ENCODE results near the gene ANKS3.

ANKS3 gene

GRCh38 chr16:4692460-4693295 lies 41.4 kb downstream of the ANKS3 start:
- Mint-ChIP-seq H3K9me3 (no peaks in the 10 kb centered on the region), H3K4me1 (peaks cover 22 to 41% of the 10 kb centered on the region in 2 donors), H3K36me3 (peaks cover 26 to 31% of the 10 kb centered on the region in 2 donors), H3K27ac (peak overlapping the region; percentile 94), H3K27me3 (no peaks in the 10 kb centered on the region), H3K4me3 (peak overlapping the region; percentile 87 to 90)
- ATAC-seq (replicated peaks) (peak; percentile 15 to 19), DNase-seq (no peak)

GRCh38 chr16:4691666-4692412 lies 42.2 kb downstream of the ANKS3 start:
- ATAC-seq (replicated peaks) (no peak), DNase-seq (no peak)
- Mint-ChIP-seq H3K36me3 (peaks cover 25 to 35% of the 10 kb centered on the region in 2 donors), H3K9me3 (no peaks in the 10 kb centered on the region), H3K4me1 (peaks cover 22 to 41% of the 10 kb centered on the region in 2 donors), H3K27ac (peak overlapping the region; percentile 94), H3K4me3 (peak overlapping the region; percentile 87 to 90), H3K27me3 (no peaks in the 10 kb centered on the region)

GRCh38 chr16:4690946-4691665 lies 43.0 kb downstream of the ANKS3 start:
- no peak for DNase-seq
- no peak overlapping the region for H3K4me3 Mint-ChIP-seq

GRCh38 chr16:4689864-4690704 lies 44.0 kb downstream of the ANKS3 start:
- Mint-ChIP-seq H3K27me3 (no peaks in the 10 kb centered on the region), H3K4me3 (peak overlapping the region in 1 of 2 donors; percentile 25), H3K36me3 (peaks cover 23 to 39% of the 10 kb centered on the region in 2 donors), H3K4me1 (peaks cover 17 to 35% of the 10 kb centered on the region in 2 donors), H3K9me3 (no peaks in the 10 kb centered on the region), H3K27ac (no peak overlapping the region)
- ATAC-seq (replicated peaks) (no peak), DNase-seq (no peak)

More at GRCh38 chr16:4690946-4691665, 43.0 kb downstream of the ANKS3 start:
- Mint-ChIP-seq H3K36me3 (peaks cover 26 to 38% of the 10 kb centered on the region in 2 donors), H3K9me3 (no peaks in the 10 kb centered on the region), H3K4me1 (peaks cover 21 to 41% of the 10 kb centered on the region in 2 donors), H3K27ac (peak overlapping the region; percentile 74), H3K27me3 (no peaks in the 10 kb centered on the region)
- no peak for ATAC-seq (replicated peaks)

- Mint-ChIP-seq H3K9me3 (no peaks in the 10 kb centered on the region), H3K36me3 (peaks cover 27 to 41% of the 10 kb centered on the region in 2 donors), H3K4me3 (no peak overlapping the region), H3K4me1 (peaks cover 16 to 27% of the 10 kb centered on the region in 2 donors), H3K27ac (peak overlapping the region; percentile 37), H3K27me3 (no peaks in the 10 kb centered on the region)
- DNase-seq (no peak), ATAC-seq (replicated peaks) (no peak)
Observed at GRCh38 chr16:4689091-4689671, 44.9 kb downstream of the ANKS3 start.

- no peak overlapping the region for H3K4me3 Mint-ChIP-seq
- H3K9me3 Mint-ChIP-seq, result no peaks in the 10 kb centered on the region
- no peak for DNase-seq
- H3K36me3 Mint-ChIP-seq, result peaks cover 28 to 41% of the 10 kb centered on the region in 2 donors
- no peak for ATAC-seq (replicated peaks)
- peaks cover 16 to 27% of the 10 kb centered on the region in 2 donors for H3K4me1 Mint-ChIP-seq
- no peak overlapping the region for H3K27ac Mint-ChIP-seq
- H3K27me3 Mint-ChIP-seq, result no peaks in the 10 kb centered on the region
Observed at GRCh38 chr16:4688674-4689045, 45.4 kb downstream of the ANKS3 start.

GRCh38 chr16:4687946-4688673 lies 46.0 kb downstream of the ANKS3 start:
- DNase-seq (no peak), ATAC-seq (replicated peaks) (no peak)
- Mint-ChIP-seq H3K4me1 (peaks cover 15 to 24% of the 10 kb centered on the region in 2 donors), H3K4me3 (peak overlapping the region in 1 of 2 donors; percentile 13), H3K27ac (peak overlapping the region; percentile 63), H3K36me3 (peaks cover 30 to 44% of the 10 kb centered on the region in 2 donors), H3K9me3 (no peaks in the 10 kb centered on the region), H3K27me3 (no peaks in the 10 kb centered on the region)

GRCh38 chr16:4687416-4687815 lies 46.7 kb downstream of the ANKS3 start:
- Mint-ChIP-seq H3K27me3 (no peaks in the 10 kb centered on the region), H3K27ac (peak overlapping the region; percentile 63), H3K36me3 (peaks cover 30 to 46% of the 10 kb centered on the region in 2 donors), H3K4me3 (no peak overlapping the region), H3K4me1 (peaks cover 11 to 18% of the 10 kb centered on the region in 2 donors), H3K9me3 (no peaks in the 10 kb centered on the region)
- ATAC-seq (replicated peaks) (no peak), DNase-seq (no peak)

GRCh38 chr16:4686497-4687210 lies 47.4 kb downstream of the ANKS3 start:
- H3K9me3 Mint-ChIP-seq, result no peaks in the 10 kb centered on the region
- ATAC-seq (replicated peaks), result no peak
- no peak overlapping the region for H3K4me3 Mint-ChIP-seq
- no peak for DNase-seq
- no peak overlapping the region for H3K27ac Mint-ChIP-seq
- peaks cover 8 to 12% of the 10 kb centered on the region in 2 donors for H3K4me1 Mint-ChIP-seq
- peaks cover 32 to 49% of the 10 kb centered on the region in 2 donors for H3K36me3 Mint-ChIP-seq
- no peaks in the 10 kb centered on the region for H3K27me3 Mint-ChIP-seq

- Mint-ChIP-seq H3K4me3 (no peak overlapping the region), H3K36me3 (peaks cover 32 to 56% of the 10 kb centered on the region in 2 donors), H3K27ac (no peak overlapping the region), H3K27me3 (no peaks in the 10 kb centered on the region), H3K4me1 (peaks cover 5 to 6% of the 10 kb centered on the region in 2 donors), H3K9me3 (no peaks in the 10 kb centered on the region)
- ATAC-seq (replicated peaks), result no peak
- no peak for DNase-seq
Observed at GRCh38 chr16:4685776-4686496, 48.1 kb downstream of the ANKS3 start.

- DNase-seq, result no peak
- Mint-ChIP-seq H3K4me1 (peaks cover 1 to 4% of the 10 kb centered on the region in 2 donors), H3K27ac (no peak overlapping the region)
Observed at GRCh38 chr16:4685292-4685691, 48.8 kb downstream of the ANKS3 start.

GRCh38 chr16:4684763-4685162 lies 49.3 kb downstream of the ANKS3 start:
- peaks cover 31 to 59% of the 10 kb centered on the region in 2 donors for H3K36me3 Mint-ChIP-seq
- H3K27ac Mint-ChIP-seq, result peak overlapping the region; percentile 34
- DNase-seq (no peak), ATAC-seq (replicated peaks) (no peak)
- no peak overlapping the region for H3K4me3 Mint-ChIP-seq
- no peaks in the 10 kb centered on the region for H3K27me3 Mint-ChIP-seq
- H3K9me3 Mint-ChIP-seq, result no peaks in the 10 kb centered on the region
- H3K4me1 Mint-ChIP-seq, result peaks cover 0 to 4% of the 10 kb centered on the region in 2 donors

More at GRCh38 chr16:4685292-4685691, 48.8 kb downstream of the ANKS3 start:
- Mint-ChIP-seq H3K36me3 (peaks cover 30 to 57% of the 10 kb centered on the region in 2 donors), H3K4me3 (no peak overlapping the region), H3K27me3 (no peaks in the 10 kb centered on the region), H3K9me3 (no peaks in the 10 kb centered on the region)
- no peak for ATAC-seq (replicated peaks)
